Parathyroid adenoma (tissue), 2 donors: Measurements from ENCODE around the gene HEXD.

Experiments
- H2AFZ ChIP-seq: fragments of 300-600 bp; sonication (generic); one replicate; pipeline ENCODE4 v1.7.0; 2017; ENCODE audit warnings: antibody characterized with exemption, mild to moderate bottlenecking
- H3K27ac ChIP-seq: fragments of 300-600 bp; sonication (generic); one replicate; pipeline ENCODE4 v1.7.0; 2017
- H3K27me3 ChIP-seq: fragments of 300-600 bp; sonication (generic); one replicate; pipeline ENCODE4 v1.7.0; 2017; ENCODE audit warnings: low read length; ENCODE audit not compliant: control insufficient read depth, insufficient read depth
- H3K36me3 ChIP-seq: fragments of 300-600 bp; sonication (generic); one replicate; pipeline ENCODE4 v1.7.0; 2017; ENCODE audit warnings: low read length; ENCODE audit not compliant: control insufficient read depth, insufficient read depth
- H3K4me1 ChIP-seq: fragments of 300-600 bp; sonication (generic); one replicate; pipeline ENCODE4 v1.7.0; 2017; ENCODE audit warnings: control low read depth
- H3K4me2 ChIP-seq: fragments of 300-600 bp; sonication (generic); one replicate; pipeline ENCODE4 v1.7.0; 2017; ENCODE audit warnings: low read length
- H3K4me3 ChIP-seq: fragments of 300-600 bp; sonication (generic); one replicate; pipeline ENCODE4 v1.7.0; 2017; ENCODE audit warnings: low read depth, low read length
- H3K79me2 ChIP-seq: fragments of 300-600 bp; sonication (generic); one replicate; pipeline ENCODE4 v1.7.0; 2017; ENCODE audit warnings: control low read depth
- H3K9ac ChIP-seq: fragments of 300-600 bp; sonication (generic); one replicate; pipeline ENCODE4 v1.7.0; 2017; ENCODE audit warnings: mild to moderate bottlenecking
- H3K9me3 ChIP-seq: fragments of 300-600 bp; sonication (generic); one replicate; pipeline ENCODE4 v1.7.0; 2017; ENCODE audit warnings: low read length; ENCODE audit not compliant: control insufficient read depth
- CTCF ChIP-seq: fragments of 300-600 bp; sonication (generic); IDR thresholded peaks from one replicate; pipeline ENCODE4 v1.7.0; 2017; ENCODE audit warnings: antibody characterized with exemption, mild to moderate bottlenecking
- donor health status: primary hyperparathyroidism.

Gene HEXD

GRCh38 chr17:82434216-82434565 is 16.0 kb downstream of the HEXD start:
- TF ChIP-seq CTCF: no peak
- Histone ChIP-seq H3K79me2 (no peaks in the 10 kb centered on the region), H2AFZ (no peak overlapping the region), H3K27me3 (no peaks in the 10 kb centered on the region), H3K9me3 (no peaks in the 10 kb centered on the region), H3K4me1 (no peaks in the 10 kb centered on the region), H3K36me3 (no peaks in the 10 kb centered on the region), H3K9ac (no peak overlapping the region), H3K4me2 (no peak overlapping the region), H3K4me3 (no peak overlapping the region), H3K27ac (no peak overlapping the region)

- no peak for TF ChIP-seq CTCF
- no peaks in the 10 kb centered on the region for H3K4me1 ChIP-seq
These were observed 17.0 kb downstream of the HEXD start for GRCh38 chr17:82435103-82435502.

GRCh38 chr17:82435601-82436583 is 17.7 kb downstream of the HEXD start:
- no peak overlapping the region for H3K27ac ChIP-seq
- H3K4me3 ChIP-seq: no peak overlapping the region
- H3K79me2 ChIP-seq: no peaks in the 10 kb centered on the region
- no peaks in the 10 kb centered on the region for H3K36me3 ChIP-seq
- H3K4me1 ChIP-seq: peaks cover 3% of the 10 kb centered on the region
- no peaks in the 10 kb centered on the region for H3K9me3 ChIP-seq
- H3K9ac ChIP-seq: no peak overlapping the region
- H2AFZ ChIP-seq: no peak overlapping the region
- no peak overlapping the region for H3K4me2 ChIP-seq
- no peak for TF ChIP-seq CTCF
- H3K27me3 ChIP-seq: no peaks in the 10 kb centered on the region

More at GRCh38 chr17:82435103-82435502, 17.0 kb downstream of the HEXD start:
- H3K4me3 ChIP-seq: no peak overlapping the region
- H3K27me3 ChIP-seq: no peaks in the 10 kb centered on the region
- H3K9me3 ChIP-seq: no peaks in the 10 kb centered on the region
- H2AFZ ChIP-seq: no peak overlapping the region
- H3K79me2 ChIP-seq: no peaks in the 10 kb centered on the region
- no peak overlapping the region for H3K9ac ChIP-seq
- no peak overlapping the region for H3K4me2 ChIP-seq
- no peaks in the 10 kb centered on the region for H3K36me3 ChIP-seq
- H3K27ac ChIP-seq: no peak overlapping the region

GRCh38 chr17:82436601-82437324 is 18.6 kb downstream of the HEXD start:
- Histone ChIP-seq H3K4me2 (no peak overlapping the region), H3K79me2 (no peaks in the 10 kb centered on the region), H2AFZ (no peak overlapping the region), H3K36me3 (no peaks in the 10 kb centered on the region), H3K9me3 (no peaks in the 10 kb centered on the region), H3K4me3 (no peak overlapping the region), H3K4me1 (peaks cover 5% of the 10 kb centered on the region), H3K9ac (no peak overlapping the region), H3K27me3 (no peaks in the 10 kb centered on the region), H3K27ac (no peak overlapping the region)
- TF ChIP-seq CTCF: no peak
